HepG2 (cell line): Measurements from ENCODE around the gene RAD51. TPM values are rescaled to one million over a fixed set of nuclear protein-coding genes. Genes with fewer than 3 reads are reported as not detected.
A peak's percentile ranks its signal among the peaks of the same experiment; 100 is the strongest.

Experiments
- DNMT3B ChIP-seq: conservative IDR thresholded peaks from 2 replicates; pipeline ENCODE4 v1.6.1; 2016; ENCODE audit warnings: missing biosample characterization, control low read depth
- EHMT2 ChIP-seq: fragments of 200-600 bp; sonication (generic); IDR thresholded peaks from 2 replicates; pipeline ENCODE4 v1.7.0; 2017; ENCODE audit warnings: antibody characterized with exemption, low read depth, low read length, borderline replicate concordance
- ELF1 ChIP-seq: sonication (generic); formaldehyde crosslinking; IDR thresholded peaks from 2 replicates; pipeline ENCODE4 v1.4.0; 2020; ENCODE audit warnings: missing genetic modification reagents
- HNF1A ChIP-seq, 2 experiments: sonication (generic) in 1 of 2; formaldehyde crosslinking in 1 of 2; IDR thresholded peaks; 2 replicates each; pipeline versions ENCODE4 v1.4.0 to v1.6.1; 2016 to 2020; ENCODE audit warnings: borderline replicate concordance in 1 of 2, low read depth in 1 of 2, mild to moderate bottlenecking in 1 of 2, missing genetic modification reagents in 1 of 2
- HNF4G ChIP-seq, 2 experiments: sonication (generic) in 1 of 2; formaldehyde crosslinking in 1 of 2; IDR thresholded peaks; 2 replicates each; pipeline versions ENCODE4 v1.4.0 to v1.6.1; 2011 to 2020; ENCODE audit warnings: borderline replicate concordance in 2 of 2, low read depth in 2 of 2, mild to moderate bottlenecking in 2 of 2, low read length in 1 of 2, missing genetic modification reagents in 1 of 2, moderate library complexity in 1 of 2
- KLF6 ChIP-seq: IDR thresholded peaks from 2 replicates; pipeline ENCODE4 v1.8.0; 2016; ENCODE audit warnings: missing biosample characterization, missing genetic modification reagents
- MAF1 ChIP-seq: sonication (generic); formaldehyde crosslinking; IDR thresholded peaks from 2 replicates; pipeline ENCODE4 v1.5.0; 2020; ENCODE audit warnings: missing genetic modification reagents, borderline replicate concordance
- MEIS2 ChIP-seq: sonication (generic); formaldehyde crosslinking; IDR thresholded peaks from 2 replicates; pipeline ENCODE4 v1.9.0; 2021; ENCODE audit warnings: mild to moderate bottlenecking, missing genetic modification reagents
- NFAT5 ChIP-seq: sonication (generic); formaldehyde crosslinking; IDR thresholded peaks from 2 replicates; pipeline ENCODE4 v1.4.0; 2020; ENCODE audit warnings: missing genetic modification reagents
- RXRB ChIP-seq: IDR thresholded peaks from 2 replicates; pipeline ENCODE4 v1.6.1; 2016; ENCODE audit warnings: borderline replicate concordance, missing genetic modification reagents, missing compliant biosample characterization
- SYNCRIP ChIP-seq: fragments of 200-400 bp; formaldehyde crosslinking; IDR thresholded peaks from 2 replicates; pipeline ENCODE4 v1.6.1; 2018; ENCODE audit warnings: mild to moderate bottlenecking, low read depth, low read length; ENCODE audit not compliant: insufficient read depth
- TFDP1 ChIP-seq: IDR thresholded peaks from 2 replicates; pipeline ENCODE4 v1.6.1; 2016; ENCODE audit warnings: missing compliant biosample characterization, missing genetic modification reagents, borderline replicate concordance
- TFE3 ChIP-seq: IDR thresholded peaks from 2 replicates; pipeline ENCODE4 v1.6.1; 2016
- ZBTB1 ChIP-seq: sonication (generic); formaldehyde crosslinking; IDR thresholded peaks from 2 replicates; pipeline ENCODE4 v1.4.0; 2020; ENCODE audit warnings: missing genetic modification reagents, borderline replicate concordance
- ZNF850 ChIP-seq: sonication (generic); formaldehyde crosslinking; conservative IDR thresholded peaks from 2 replicates; pipeline ENCODE4 v1.9.0; 2021; ENCODE audit warnings: mild to moderate bottlenecking, missing genetic modification reagents
- polyA plus RNA-seq, 8 experiments: library from polyadenylated mRNA; depleted of rRNA in 3 of 8; stranded (reverse) in 7 of 8; unstranded in 1 of 8; fragments of >200 nt; fragmentation: Illumina TruSeq in 4 of 8; extraction: Trizol in 4 of 8; gene quantifications; 2 replicates each; pipeline versions ENCODE4 v1.2.1 to v1.2.3, GENCODE V29; 2011 to 2016; ENCODE audit warnings: low read depth in 4 of 8, missing spikeins in 1 of 8, mixed read lengths in 1 of 8; ENCODE audit not compliant: insufficient read depth in 1 of 8
- total RNA-seq, 5 experiments: library from RNA; depleted of rRNA; stranded (reverse); fragments of >200 nt; fragmentation: Illumina TruSeq; extraction: Trizol; gene quantifications; 2 replicates each; pipeline ENCODE4 v1.2.3, GENCODE V29; 2016; ENCODE audit warnings: low read depth in 1 of 5

The RAD51 gene
- total and polyA plus RNA-seq, 2 of the 13 experiments (the other 11 are each of a cell fraction or from before 2014, with no cell fraction given), result 8.5 to 12.8 TPM

- peak; percentile 81; the same call in 1 of the 2 replicates for TF ChIP-seq MEIS2 (CRISPR knock-in tag)
- no peak for TF ChIP-seq DNMT3B (CRISPR knock-in tag)
- peak; percentile 87; the same call in 1 of the 2 replicates for TF ChIP-seq ZBTB1 (CRISPR knock-in tag)
- no peak for TF ChIP-seq SYNCRIP
- TF ChIP-seq HNF1A (IDR thresholded peaks at IDR 0.05; ENCODE audit: low read depth), result no peak
- peak; percentile 41; the same call in 1 of the 2 replicates for TF ChIP-seq HNF1A (CRISPR knock-in tag; IDR thresholded peaks at IDR 0.05; ENCODE audit: borderline replicate concordance)
- TF ChIP-seq EHMT2, result no peak
- TF ChIP-seq MAF1, result peak; percentile 86
- TF ChIP-seq HNF4G (IDR thresholded peaks at IDR 0.05; ENCODE audit: borderline replicate concordance, low read depth, low read length), result peak; percentile 80
- TF ChIP-seq HNF4G (CRISPR knock-in tag; IDR thresholded peaks at IDR 0.05; ENCODE audit: borderline replicate concordance, low read depth), result peak; percentile 74
- no peak for TF ChIP-seq ZNF850
- TF ChIP-seq RXRB (CRISPR knock-in tag), result no peak
- peak; percentile 77 for TF ChIP-seq ELF1 (CRISPR knock-in tag)
- TF ChIP-seq KLF6, result peak; percentile 75; the same call in 1 of the 2 replicates
- TF ChIP-seq NFAT5 (CRISPR knock-in tag), result 0 out of 2 replicates have a peak, but pooled peaks have one; percentile 18
- TF ChIP-seq TFE3 (CRISPR knock-in tag), result peak; percentile 78
- peak; percentile 71 for TF ChIP-seq TFDP1 (CRISPR knock-in tag)
These were observed 69.0 kb downstream of the RAD51 start, which contains the start of gene GCHFR (continued) for GRCh38 chr15:40763801-40764628.
